CMK (cell line): ENCODE results near the gene TNFRSF9.

Experiments used
- DNase-seq: peaks from one replicate; pipeline ENCODE4 v3.0.0-alpha.2; 2010; ENCODE audit warnings: low read depth

TNFRSF9 gene

GRCh38 chr1:7869136-7869920, 71.3 kb downstream of the TNFRSF9 start:
- DNase-seq: no peak

- no peak for DNase-seq
These were observed 72.4 kb downstream of the TNFRSF9 start for GRCh38 chr1:7868070-7868780.

- DNase-seq: no peak
These were observed 74.7 kb downstream of the TNFRSF9 start for GRCh38 chr1:7865978-7866377.
